Glutamatergic neuron (in vitro differentiated cells): ENCODE results near the gene FBXO42. TPM values are rescaled to one million over a fixed set of nuclear protein-coding genes. Genes with fewer than 3 reads are reported as not detected.

Experiments
- DNase-seq: peaks from one replicate; pipeline ENCODE4 v3.0.0; 2022
- H3K27ac Mint-ChIP-seq: one replicate; pipeline ENCODE4 v1.8.0; 2020; ENCODE audit warnings: mild to moderate bottlenecking, mixed read lengths, inconsistent platforms; ENCODE audit not compliant: unreplicated experiment
- H3K27me3 Mint-ChIP-seq: one replicate; pipeline ENCODE4 v1.8.0; 2020; ENCODE audit warnings: mild to moderate bottlenecking, moderate library complexity, mixed read lengths, inconsistent platforms; ENCODE audit not compliant: unreplicated experiment
- H3K36me3 Mint-ChIP-seq: one replicate; pipeline ENCODE4 v1.8.0; 2020; ENCODE audit warnings: mild to moderate bottlenecking, mixed read lengths, inconsistent platforms; ENCODE audit not compliant: unreplicated experiment
- H3K4me1 Mint-ChIP-seq: one replicate; pipeline ENCODE4 v1.8.0; 2020; ENCODE audit warnings: mild to moderate bottlenecking, low read depth, mixed read lengths, inconsistent platforms; ENCODE audit not compliant: unreplicated experiment
- H3K4me3 Mint-ChIP-seq: one replicate; pipeline ENCODE4 v1.8.0; 2020; ENCODE audit warnings: mild to moderate bottlenecking, mixed read lengths, inconsistent platforms; ENCODE audit not compliant: unreplicated experiment
- H3K9me3 Mint-ChIP-seq: one replicate; pipeline ENCODE4 v1.8.0; 2020; ENCODE audit warnings: mild to moderate bottlenecking, moderate library complexity, mixed read lengths, inconsistent platforms; ENCODE audit not compliant: unreplicated experiment
- CTCF ChIP-seq: fragments of 200-600 bp; sonication (generic); IDR thresholded peaks from one replicate; pipeline ENCODE4 v1.5.0; 2021; ENCODE audit not compliant: partially characterized antibody, unreplicated experiment
- total RNA-seq: library from RNA; stranded (reverse); fragmentation: NEBNext Ultra II Directional; extraction: Animal tissue kit (Norgen Biotek cat#: 25700); gene quantifications from one replicate; pipeline ENCODE4 v1.2.1, GENCODE V29; 2021; ENCODE audit not compliant: unreplicated experiment

FBXO42 gene
- total RNA-seq, 1 donor from 2014 or later, result 27.7 TPM

- DNase-seq, result no peak
- peaks cover 2% of the 10 kb centered on the region for H3K4me1 Mint-ChIP-seq
- no peaks in the 10 kb centered on the region for H3K36me3 Mint-ChIP-seq
- no peak overlapping the region for H3K4me3 Mint-ChIP-seq
- TF ChIP-seq CTCF, result no peak
- peaks cover 2% of the 10 kb centered on the region for H3K9me3 Mint-ChIP-seq
- H3K27me3 Mint-ChIP-seq, result peaks cover 7% of the 10 kb centered on the region
- no peak overlapping the region for H3K27ac Mint-ChIP-seq
Observed at GRCh38 chr1:16209132-16209846, 143.0 kb downstream of the FBXO42 start.

DNA sequence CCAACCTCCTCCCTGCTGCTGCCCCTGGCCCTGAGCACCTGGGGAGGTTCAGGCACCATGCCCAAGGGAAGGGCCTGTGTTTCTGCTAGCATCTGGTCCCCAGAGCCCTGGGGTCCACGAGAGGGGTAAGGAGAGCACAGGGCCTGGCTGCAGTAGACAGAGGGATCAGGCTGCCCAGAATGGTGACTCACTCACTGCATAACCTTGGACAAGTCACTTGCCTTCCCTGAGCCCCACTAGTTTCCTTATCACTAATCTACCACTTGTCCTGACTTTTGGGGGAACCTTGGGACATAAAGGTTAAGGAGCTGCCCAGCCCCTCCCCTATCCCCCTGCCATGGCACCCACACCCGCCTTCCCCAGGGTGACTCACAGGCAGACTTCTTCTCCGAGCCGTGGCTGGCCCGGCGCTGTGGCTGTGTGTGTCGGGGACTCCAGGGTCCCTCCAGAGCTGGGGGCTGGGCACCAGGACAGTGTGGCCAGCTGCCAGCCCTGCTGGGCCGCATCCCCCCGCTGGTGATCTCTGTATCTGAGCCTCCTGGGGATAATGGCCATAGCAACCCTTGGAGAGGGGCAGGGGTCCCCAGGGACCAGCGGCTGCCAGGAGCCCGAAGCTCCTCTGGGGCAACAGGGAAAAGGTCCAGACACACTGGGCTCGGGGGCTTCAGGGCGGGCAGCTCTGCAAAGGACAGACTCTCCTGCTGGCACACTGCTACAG lies 143.9 kb downstream of the FBXO42 start:
- DNase-seq, result no peak
- no peak overlapping the region for H3K4me3 Mint-ChIP-seq
- no peak overlapping the region for H3K27ac Mint-ChIP-seq
- peaks cover 7% of the 10 kb centered on the region for H3K27me3 Mint-ChIP-seq
- peaks cover 4% of the 10 kb centered on the region for H3K9me3 Mint-ChIP-seq
- no peaks in the 10 kb centered on the region for H3K36me3 Mint-ChIP-seq
- no peak for TF ChIP-seq CTCF
- peaks cover 2% of the 10 kb centered on the region for H3K4me1 Mint-ChIP-seq

GRCh38 chr1:16207318-16208269 lies 144.7 kb downstream of the FBXO42 start:
- Mint-ChIP-seq H3K27me3 (peaks cover 5% of the 10 kb centered on the region), H3K9me3 (peaks cover 5% of the 10 kb centered on the region), H3K4me3 (peak overlapping the region; percentile 83), H3K36me3 (no peaks in the 10 kb centered on the region), H3K4me1 (peaks cover 2% of the 10 kb centered on the region), H3K27ac (no peak overlapping the region)
- TF ChIP-seq CTCF, result no peak
- no peak for DNase-seq

GRCh38 chr1:16206547-16207317 lies 145.5 kb downstream of the FBXO42 start:
- Mint-ChIP-seq H3K36me3 (no peaks in the 10 kb centered on the region), H3K4me3 (peak overlapping the region; percentile 83), H3K4me1 (peaks cover 2% of the 10 kb centered on the region), H3K27me3 (peaks cover 5% of the 10 kb centered on the region), H3K9me3 (peaks cover 5% of the 10 kb centered on the region), H3K27ac (peak overlapping the region; percentile 28)
- DNase-seq, result peak; percentile 97
- TF ChIP-seq CTCF, result no peak
